ENCODE results near the gene SYNDIG1.

DNA sequence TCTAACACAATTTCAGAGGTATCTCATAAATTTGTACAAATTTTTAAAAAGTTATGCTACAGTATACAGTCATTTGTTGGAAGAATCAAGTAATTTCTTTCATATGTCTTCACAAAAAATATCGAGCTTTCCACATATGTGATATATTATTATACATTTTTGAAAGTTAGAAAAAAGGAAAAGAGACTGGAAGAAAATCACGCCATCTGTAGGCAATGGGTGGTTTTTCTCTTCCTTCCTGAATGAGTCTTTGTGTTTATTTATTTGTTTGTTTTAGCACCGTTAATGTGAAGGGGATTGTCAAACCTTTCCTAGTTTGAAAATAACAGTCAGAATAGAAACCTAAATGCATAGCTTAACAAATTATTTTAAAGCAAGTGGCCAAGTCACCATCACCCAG lies 130.6 kb downstream of the SYNDIG1 start:
- TF ChIP-seq, protein P1, sequence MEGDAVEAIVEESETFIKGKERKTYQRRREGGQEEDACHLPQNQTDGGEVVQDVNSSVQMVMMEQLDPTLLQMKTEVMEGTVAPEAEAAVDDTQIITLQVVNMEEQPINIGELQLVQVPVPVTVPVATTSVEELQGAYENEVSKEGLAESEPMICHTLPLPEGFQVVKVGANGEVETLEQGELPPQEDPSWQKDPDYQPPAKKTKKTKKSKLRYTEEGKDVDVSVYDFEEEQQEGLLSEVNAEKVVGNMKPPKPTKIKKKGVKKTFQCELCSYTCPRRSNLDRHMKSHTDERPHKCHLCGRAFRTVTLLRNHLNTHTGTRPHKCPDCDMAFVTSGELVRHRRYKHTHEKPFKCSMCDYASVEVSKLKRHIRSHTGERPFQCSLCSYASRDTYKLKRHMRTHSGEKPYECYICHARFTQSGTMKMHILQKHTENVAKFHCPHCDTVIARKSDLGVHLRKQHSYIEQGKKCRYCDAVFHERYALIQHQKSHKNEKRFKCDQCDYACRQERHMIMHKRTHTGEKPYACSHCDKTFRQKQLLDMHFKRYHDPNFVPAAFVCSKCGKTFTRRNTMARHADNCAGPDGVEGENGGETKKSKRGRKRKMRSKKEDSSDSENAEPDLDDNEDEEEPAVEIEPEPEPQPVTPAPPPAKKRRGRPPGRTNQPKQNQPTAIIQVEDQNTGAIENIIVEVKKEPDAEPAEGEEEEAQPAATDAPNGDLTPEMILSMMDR (IDR thresholded peaks at IDR 0.05), result no peak
- no peak for TF ChIP-seq POLR2A (IDR thresholded peaks at IDR 0.05)

Data from uterus (tissue), 2 donors.